Loucy (cell line): ENCODE measurements around the gene SKAP2.
"Not testable (repeated sequence)": the region's sequence is repeated elsewhere in the genome, so short reads cannot be mapped to it uniquely, and the experiment has no call there.

Experiments used
- H2AFZ ChIP-seq: fragments of 200-600 bp; sonication (generic); 2 replicates; pipeline ENCODE4 v1.6.0; 2016; ENCODE audit warnings: antibody characterized with exemption, mild to moderate bottlenecking, low read length, moderate library complexity
- H3F3A ChIP-seq: fragments of 200-600 bp; 2 replicates; pipeline ENCODE4 v1.6.0; 2016; ENCODE audit warnings: antibody characterized with exemption, low read depth, mild to moderate bottlenecking
- H3K27me3 ChIP-seq: fragments of 200-600 bp; sonication (generic); 2 replicates; pipeline ENCODE4 v1.6.1; 2014; ENCODE audit warnings: low read length, mild to moderate bottlenecking; ENCODE audit not compliant: insufficient read depth, poor library complexity, severe bottlenecking
- H3K36me3 ChIP-seq: fragments of 200-600 bp; sonication (generic); 2 replicates; pipeline ENCODE4 v1.6.1; 2016; ENCODE audit warnings: low read length; ENCODE audit not compliant: insufficient read depth
- H3K4me1 ChIP-seq: fragments of 200-600 bp; sonication (generic); 2 replicates; pipeline ENCODE4 v1.5.1; 2014; ENCODE audit warnings: low read length, mild to moderate bottlenecking; ENCODE audit not compliant: insufficient read depth, poor library complexity, severe bottlenecking
- H3K4me2 ChIP-seq: fragments of 200-600 bp; sonication (generic); 2 replicates; pipeline ENCODE4 v1.6.0; 2014; ENCODE audit warnings: antibody characterized with exemption, low read length, low read depth, mild to moderate bottlenecking; ENCODE audit not compliant: poor library complexity, severe bottlenecking
- H3K4me3 ChIP-seq: fragments of 200-600 bp; sonication (generic); 2 replicates; pipeline ENCODE4 v1.5.1; 2014; ENCODE audit warnings: low read length, mild to moderate bottlenecking, mixed read lengths; ENCODE audit not compliant: poor library complexity, severe bottlenecking
- H3K79me2 ChIP-seq: fragments of 200-600 bp; sonication (generic); 2 replicates; pipeline ENCODE4 v1.6.1; 2014; ENCODE audit warnings: low read length; ENCODE audit not compliant: insufficient read depth
- H3K9ac ChIP-seq: fragments of 200-600 bp; sonication (generic); 2 replicates; pipeline ENCODE4 v1.6.0; 2014; ENCODE audit warnings: mild to moderate bottlenecking, low read depth, low read length, moderate library complexity; ENCODE audit not compliant: poor library complexity, severe bottlenecking
- H3K9me2 ChIP-seq: fragments of 200-600 bp; sonication (generic); replicated peaks from 2 replicates; pipeline ENCODE4 v1.6.1; 2016; ENCODE audit warnings: low read depth, low read length, mixed read lengths
- H3K9me3 ChIP-seq: fragments of 200-600 bp; sonication (generic); 2 replicates; pipeline ENCODE4 v1.6.1; 2014; ENCODE audit warnings: mild to moderate bottlenecking, antibody characterized with exemption, low read length, low read depth; ENCODE audit not compliant: insufficient read depth
- H4K20me1 ChIP-seq: fragments of 200-600 bp; sonication (generic); 2 replicates; pipeline ENCODE4 v1.6.0; 2014; ENCODE audit warnings: antibody characterized with exemption, low read length, mild to moderate bottlenecking; ENCODE audit not compliant: insufficient read depth, poor library complexity, severe bottlenecking
- CTCF ChIP-seq: fragments of 200-600 bp; sonication (generic); conservative IDR thresholded peaks from 2 replicates; pipeline ENCODE4 v1.5.1; 2014; ENCODE audit warnings: mild to moderate bottlenecking, antibody characterized with exemption, low read length
- EZH2phosphoT487 ChIP-seq: fragments of 200-600 bp; IDR thresholded peaks from 2 replicates; pipeline ENCODE4 v1.6.1; 2018; ENCODE audit warnings: antibody characterized with exemption, mild to moderate bottlenecking, moderate library complexity, borderline replicate concordance

Gene SKAP2

GRCh38 chr7:26842897-26843296 lies 21.5 kb downstream of the SKAP2 start:
- no peaks in the 10 kb centered on the region for H3K9me3 ChIP-seq
- H4K20me1 ChIP-seq, result no peaks in the 10 kb centered on the region
- H3K4me3 ChIP-seq, result peak overlapping the region; percentile 65
- H3K36me3 ChIP-seq, result no peaks in the 10 kb centered on the region
- peak; percentile 13; the same call in 1 of the 2 replicates for TF ChIP-seq CTCF
- no peak for TF ChIP-seq EZH2phosphoT487
- H2AFZ ChIP-seq, result no peak overlapping the region
- H3K4me2 ChIP-seq, result peak overlapping the region; percentile 82
- peaks cover 85% of the 10 kb centered on the region for H3K4me1 ChIP-seq
- H3K9ac ChIP-seq, result peak overlapping the region; percentile 82
- H3K79me2 ChIP-seq, result peaks cover 89% of the 10 kb centered on the region
- no peaks in the 10 kb centered on the region for H3K9me2 ChIP-seq
- no peaks in the 10 kb centered on the region for H3K27me3 ChIP-seq
- H3F3A ChIP-seq, result no peaks in the 10 kb centered on the region

GRCh38 chr7:26841003-26841739 lies 23.2 kb downstream of the SKAP2 start:
- Histone ChIP-seq H3K36me3 (no peaks in the 10 kb centered on the region), H3K4me2 (peak overlapping the region; percentile 68), H3K27me3 (no peaks in the 10 kb centered on the region), H2AFZ (no peak overlapping the region), H4K20me1 (no peaks in the 10 kb centered on the region), H3K4me1 (peaks cover 75% of the 10 kb centered on the region), H3F3A (no peaks in the 10 kb centered on the region), H3K9me2 (no peaks in the 10 kb centered on the region), H3K4me3 (peak overlapping the region; percentile 65), H3K79me2 (peaks cover 89% of the 10 kb centered on the region), H3K9ac (peak overlapping the region; percentile 69), H3K9me3 (no peaks in the 10 kb centered on the region; the same call in 1 of the 2 replicates)
- TF ChIP-seq CTCF, result no peak
- TF ChIP-seq EZH2phosphoT487, result no peak

- H2AFZ ChIP-seq, H3K36me3 ChIP-seq, H3K9me3 ChIP-seq, H3K9ac ChIP-seq, H3K4me2 ChIP-seq, H3K9me2 ChIP-seq, H3K4me3 ChIP-seq, H3F3A ChIP-seq, H4K20me1 ChIP-seq, H3K27me3 ChIP-seq: not testable (repeated sequence)
- peaks cover 74% of the 10 kb centered on the region for H3K79me2 ChIP-seq
- H3K4me1 ChIP-seq, result peaks cover 42% of the 10 kb centered on the region
Observed at GRCh38 chr7:26836793-26837192, 27.6 kb downstream of the SKAP2 start.

GRCh38 chr7:26815426-26815825 lies 49.0 kb downstream of the SKAP2 start:
- Histone ChIP-seq H3K4me1 (peaks cover 7% of the 10 kb centered on the region), H3K9me3 (no peaks in the 10 kb centered on the region), H3K4me2 (no peak overlapping the region), H4K20me1 (no peaks in the 10 kb centered on the region), H3K36me3 (no peaks in the 10 kb centered on the region), H2AFZ (no peak overlapping the region), H3K9me2 (no peaks in the 10 kb centered on the region), H3F3A (no peaks in the 10 kb centered on the region), H3K79me2 (peaks cover 19% of the 10 kb centered on the region; the same call in 1 of the 2 replicates), H3K4me3 (no peak overlapping the region), H3K27me3 (no peaks in the 10 kb centered on the region), H3K9ac (no peak overlapping the region)
- TF ChIP-seq CTCF (no peak), EZH2phosphoT487 (no peak)
